Hypothalamus (tissue), 51 donors: ENCODE measurements around the gene BPIFA1.

Experiments
- DNase-seq, 51 donors: peaks; one replicate each; lab custom pipeline; 2025; lab: John Stamatoyannopoulos, UW

The BPIFA1 gene

DNA sequence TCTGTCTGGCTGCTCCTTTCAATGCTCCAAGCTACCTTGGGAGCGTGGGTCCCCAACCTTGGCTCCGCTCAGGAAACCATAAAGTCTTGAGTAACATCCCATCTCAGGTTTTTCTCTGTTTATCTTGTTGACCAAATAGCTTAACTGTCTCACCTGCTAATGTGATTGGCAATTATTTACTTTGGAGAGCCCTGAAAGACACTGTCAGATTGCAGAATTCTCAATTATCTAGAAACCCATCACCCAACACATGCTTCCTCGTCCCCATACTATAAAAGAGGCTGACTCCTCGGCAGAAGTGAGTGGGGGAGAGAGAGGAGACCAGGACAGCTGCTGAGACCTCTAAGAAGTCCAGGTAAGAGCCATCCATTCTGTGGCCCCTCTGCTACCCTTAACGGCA lies at the start of gene BPIFA1:
TSS of gene BPIFA1 (plus strand) at position 301 of the 400 bp plus-strand sequence. CDS start 1,716 bp downstream, outside the sequence.
- DNase-seq: no peak

DNA sequence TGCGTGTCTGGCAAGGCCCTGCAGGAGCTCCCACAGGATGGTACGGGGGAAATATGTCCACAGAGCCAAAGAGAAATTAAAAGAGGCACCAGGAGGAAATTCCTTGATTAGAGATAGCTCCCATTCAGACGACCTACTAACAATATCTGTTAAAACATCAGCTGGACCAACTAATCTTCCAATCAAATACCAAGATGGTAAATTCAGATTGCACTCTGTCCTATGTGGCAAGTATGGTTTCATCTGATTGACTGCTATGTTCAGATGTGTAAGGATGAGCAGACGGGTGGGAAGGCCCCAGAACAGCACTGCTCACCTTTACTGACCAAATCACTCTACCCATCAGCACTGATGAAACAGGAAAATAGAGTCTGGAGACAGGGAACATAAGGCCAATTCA lies 48.3 kb upstream of the BPIFA1 start:
- DNase-seq: no peak

DNA sequence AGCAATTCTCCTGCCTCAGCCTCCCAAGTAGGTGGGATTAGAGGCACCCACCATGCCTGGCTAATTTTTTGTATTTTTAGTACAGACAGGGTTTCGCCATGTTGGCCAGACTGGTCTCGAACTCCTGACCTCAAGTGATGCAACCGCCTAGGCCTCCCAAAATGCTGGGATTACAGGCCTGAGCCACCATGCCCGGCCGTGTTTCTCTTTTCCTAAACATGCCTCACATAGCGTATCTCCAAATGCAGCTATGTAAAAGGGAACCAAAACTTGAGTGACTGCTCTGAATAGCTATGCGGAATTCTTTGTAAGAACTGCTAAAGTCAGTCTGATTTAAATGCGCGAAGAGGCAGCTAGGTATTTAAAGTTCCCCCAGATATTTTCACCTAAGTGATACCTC lies 47.4 kb upstream of the BPIFA1 start:
- no peak for DNase-seq

DNA sequence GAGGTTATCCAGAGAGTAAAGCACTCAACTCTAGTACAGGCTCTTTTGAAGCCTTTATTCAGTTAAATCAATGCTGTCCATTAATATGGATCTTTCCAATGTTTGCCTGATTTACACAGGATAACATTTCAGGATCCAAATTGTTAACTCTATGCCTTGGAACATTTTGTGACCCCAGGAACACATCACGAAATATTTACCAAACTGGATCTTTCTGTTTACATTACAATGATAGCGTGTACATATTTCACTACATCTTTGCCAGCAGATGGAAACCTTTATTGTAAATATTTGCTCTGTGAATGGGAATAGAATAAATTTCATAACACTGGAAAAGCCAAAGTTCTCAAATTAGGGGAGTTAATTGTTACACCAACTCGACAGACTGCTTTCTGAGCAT lies 44.3 kb upstream of the BPIFA1 start:
- DNase-seq: no peak

DNA sequence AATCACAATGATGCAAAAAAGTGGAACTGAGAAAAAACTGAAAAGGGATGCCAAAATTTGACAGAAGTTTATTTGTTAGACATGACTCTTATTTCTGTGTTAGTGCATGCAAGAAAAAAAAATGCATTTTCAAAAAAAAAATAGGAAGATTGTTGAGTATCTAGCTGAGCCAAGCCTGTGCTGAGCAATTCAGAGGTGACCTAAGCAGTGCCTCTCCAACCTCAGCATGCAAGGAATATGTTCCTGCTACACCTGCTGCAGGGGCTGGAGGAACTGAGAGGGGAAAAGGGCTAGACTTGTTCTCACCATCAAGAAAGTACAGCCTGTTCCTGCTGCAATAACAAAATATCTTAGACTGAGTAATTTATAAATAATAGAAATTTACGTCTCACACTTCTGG lies 43.8 kb upstream of the BPIFA1 start:
- no peak for DNase-seq

DNA sequence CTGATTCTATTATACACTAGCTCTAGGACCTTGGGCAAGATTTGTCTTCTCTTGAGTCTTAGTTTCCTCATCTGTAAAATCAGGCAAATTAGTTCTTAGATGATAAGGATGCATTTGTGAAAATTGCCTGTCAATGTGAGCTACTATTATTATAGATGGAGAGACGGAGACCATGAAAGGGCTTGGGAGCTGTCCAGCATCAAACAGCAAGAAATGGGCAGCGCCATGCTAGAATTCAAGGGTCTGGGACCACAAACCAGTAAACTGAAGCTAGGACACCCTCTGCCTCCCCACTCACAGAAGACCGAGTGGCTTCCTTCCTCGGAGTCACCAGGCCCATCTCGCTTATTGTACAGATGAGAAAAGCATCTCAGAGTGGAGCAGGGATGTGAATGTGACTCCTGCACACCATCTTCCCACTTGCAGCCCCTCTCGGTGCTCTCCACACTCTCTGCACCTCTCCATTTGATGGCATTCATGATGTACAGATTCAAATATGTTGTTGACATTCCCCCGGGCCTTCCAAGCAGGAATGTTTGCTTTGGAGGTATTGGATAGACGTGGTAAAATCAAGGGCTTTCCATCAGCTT lies 42.8 kb upstream of the BPIFA1 start:
- no peak for DNase-seq

DNA sequence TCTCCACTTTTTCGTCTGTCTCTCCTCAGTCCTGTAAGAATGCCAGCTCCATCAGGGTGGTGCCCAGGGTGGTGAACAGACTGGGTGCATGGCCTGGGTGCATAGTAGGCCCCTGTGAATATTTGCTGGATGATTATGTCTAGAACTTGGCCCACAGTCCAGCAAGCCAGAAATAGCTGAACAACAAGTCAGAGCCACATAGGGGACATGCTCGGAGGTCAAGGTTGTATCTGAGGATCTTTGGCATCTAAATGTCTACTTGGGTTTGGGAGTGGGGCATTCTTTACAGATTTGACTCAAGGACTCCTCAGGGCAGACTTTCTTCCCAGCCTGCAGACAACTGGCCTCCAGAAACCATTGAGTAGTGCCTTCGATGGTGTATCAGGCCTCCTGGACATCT lies 36.8 kb upstream of the BPIFA1 start:
- DNase-seq: no peak

DNA sequence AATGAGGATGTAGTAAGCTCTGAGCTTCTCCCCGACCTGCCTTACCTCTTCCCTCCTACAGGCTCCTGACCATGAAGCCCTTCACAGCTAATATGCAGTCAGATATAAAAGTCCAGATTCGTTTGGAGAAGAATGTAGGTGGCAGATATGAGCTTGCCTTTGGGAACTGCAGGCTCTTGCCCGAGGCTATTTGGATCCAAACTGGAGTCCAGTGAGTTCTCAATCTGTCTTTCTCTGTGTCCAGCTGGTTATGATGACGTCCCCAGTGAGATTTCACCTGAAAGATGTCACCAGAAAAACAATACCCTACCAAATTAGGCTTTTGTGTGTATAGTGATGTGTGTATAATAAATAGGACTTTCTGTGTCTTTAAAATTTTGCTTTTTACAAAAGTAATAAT lies 33.3 kb upstream of the BPIFA1 start:
- no peak for DNase-seq

DNA sequence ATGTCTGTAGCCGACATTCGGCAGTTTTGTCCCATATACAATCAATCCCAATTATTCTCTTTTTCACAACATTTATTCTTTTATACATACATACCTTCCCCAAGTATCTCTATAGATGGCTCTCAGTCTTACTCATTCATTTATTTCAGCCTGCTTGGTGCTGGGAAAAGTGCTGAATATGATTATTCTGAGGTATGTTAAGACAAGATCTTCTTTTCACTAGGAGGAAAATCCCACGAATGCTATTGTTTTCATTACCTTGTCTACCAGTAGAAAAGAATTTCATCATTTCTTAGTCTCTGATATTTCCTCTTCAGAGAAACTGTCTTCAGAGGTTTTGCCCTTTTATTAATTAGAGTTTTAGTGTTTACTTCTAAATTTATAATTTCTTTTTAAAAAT lies 32.4 kb upstream of the BPIFA1 start:
- no peak for DNase-seq

DNA sequence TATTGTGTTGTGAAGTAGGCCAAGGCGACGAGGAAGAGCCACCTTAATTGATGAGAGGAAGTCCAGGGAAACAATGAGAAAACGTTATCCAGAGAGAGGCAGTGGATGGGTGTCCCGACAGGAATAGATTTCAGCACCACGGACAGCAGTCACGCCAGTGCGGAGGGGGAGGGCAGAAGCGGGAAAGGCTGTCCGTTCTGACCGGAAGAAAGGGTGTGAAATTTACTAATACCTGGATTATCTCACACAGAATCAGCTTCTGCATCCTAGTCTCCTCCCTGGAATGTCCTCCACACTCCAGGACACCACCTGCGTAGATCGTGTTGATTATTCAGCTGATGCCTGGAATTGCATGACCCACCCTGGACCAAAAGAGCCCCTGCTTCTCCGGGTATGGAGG lies 26.0 kb upstream of the BPIFA1 start:
- DNase-seq: peak in 41 of 51 donors; percentile 1 to 73 (median 18)

DNA sequence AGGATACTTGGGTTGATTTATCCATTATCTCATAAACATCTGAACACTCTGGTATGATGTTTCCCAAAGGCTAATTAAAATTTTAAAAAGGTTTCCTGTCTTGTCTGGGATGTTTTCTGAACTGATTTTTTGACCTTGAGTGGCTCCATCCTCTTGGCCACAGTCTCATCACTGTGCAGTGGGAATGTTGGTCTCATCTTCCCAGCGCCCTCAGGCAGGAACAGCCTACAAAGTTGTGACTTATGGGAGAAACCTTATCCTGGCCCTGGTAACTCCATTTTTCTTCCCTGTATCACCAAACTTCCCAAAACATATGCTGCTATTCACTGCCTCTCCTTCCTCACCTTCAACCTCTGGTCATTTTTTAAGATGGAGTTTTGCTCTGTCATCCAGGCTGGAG lies 25.4 kb upstream of the BPIFA1 start:
- DNase-seq: no peak

DNA sequence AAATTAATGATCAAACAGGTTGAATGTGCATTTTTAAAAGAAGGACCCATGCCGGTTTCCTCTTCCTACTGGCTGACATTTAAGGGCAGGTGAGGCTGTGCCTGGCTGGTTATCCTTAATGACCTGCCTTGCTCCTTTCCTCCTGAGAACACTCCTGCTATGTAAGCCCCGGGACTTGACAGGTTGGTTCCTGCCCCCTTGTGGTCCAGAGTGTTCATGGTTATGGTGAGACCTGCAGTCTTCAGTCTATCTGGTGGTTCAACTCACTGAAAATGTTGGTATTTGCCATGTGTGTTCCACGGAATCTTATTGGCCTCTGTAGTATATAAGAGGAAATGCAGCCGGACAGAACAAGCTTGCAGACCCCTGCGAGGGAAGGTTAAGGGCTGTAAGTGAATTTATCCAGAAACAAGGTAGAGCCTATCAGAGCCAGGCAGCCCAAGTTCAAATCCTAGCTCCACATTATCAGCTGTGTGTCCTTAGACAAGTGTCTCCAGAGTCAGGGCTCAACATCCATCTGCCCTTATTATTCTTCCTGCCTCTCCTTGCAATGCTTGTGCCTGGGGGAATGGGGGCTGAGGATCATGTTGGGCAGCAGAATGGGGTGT lies 23.9 kb upstream of the BPIFA1 start:
- DNase-seq: peak in 12 of 51 donors; percentile 1 to 18 (median 4)

DNA sequence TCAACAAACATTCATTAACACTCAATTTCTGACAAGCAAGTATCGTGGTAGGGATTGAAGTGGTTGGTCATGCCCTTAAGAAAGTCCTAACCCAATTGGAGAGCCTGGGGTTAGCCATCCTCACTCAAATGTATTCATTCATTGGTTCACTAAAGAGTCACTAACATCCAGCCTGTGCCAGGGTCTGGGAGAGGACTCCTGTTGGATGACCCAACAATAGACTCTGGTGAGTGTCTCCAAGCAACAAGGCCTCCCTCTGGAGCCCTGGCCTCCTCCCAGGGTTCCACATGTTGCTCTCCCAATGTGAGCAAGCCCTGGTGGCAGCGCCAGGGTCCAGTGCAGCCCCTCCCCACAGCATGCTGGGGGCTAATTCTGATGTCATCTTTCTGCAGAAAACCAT lies 18.7 kb upstream of the BPIFA1 start, which contains the start of gene BPIFA3:
TSS of gene BPIFA3 (plus strand) at position 301 of the 400 bp plus-strand sequence. CDS start 185 bp downstream, outside the sequence.
- no peak for DNase-seq

DNA sequence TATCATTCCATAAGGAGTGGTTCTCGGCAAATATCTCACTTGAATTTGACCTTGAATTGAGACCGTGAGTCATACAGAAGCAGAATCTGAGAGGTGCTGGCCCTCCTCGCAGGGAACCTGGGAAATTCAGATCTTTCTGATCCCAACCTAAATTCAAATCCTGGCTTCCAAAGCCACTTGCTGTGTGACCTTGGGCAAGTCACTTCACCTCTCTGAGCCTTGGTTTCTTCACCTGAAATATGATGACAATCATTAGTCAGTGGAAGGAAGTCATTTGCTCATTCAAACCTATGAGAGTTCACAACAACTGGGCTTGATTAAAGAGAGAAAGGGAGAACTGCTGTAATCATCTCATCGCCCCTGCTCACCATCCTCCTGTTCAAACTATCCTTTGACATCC lies 11.4 kb upstream of the BPIFA1 start:
- no peak for DNase-seq

DNA sequence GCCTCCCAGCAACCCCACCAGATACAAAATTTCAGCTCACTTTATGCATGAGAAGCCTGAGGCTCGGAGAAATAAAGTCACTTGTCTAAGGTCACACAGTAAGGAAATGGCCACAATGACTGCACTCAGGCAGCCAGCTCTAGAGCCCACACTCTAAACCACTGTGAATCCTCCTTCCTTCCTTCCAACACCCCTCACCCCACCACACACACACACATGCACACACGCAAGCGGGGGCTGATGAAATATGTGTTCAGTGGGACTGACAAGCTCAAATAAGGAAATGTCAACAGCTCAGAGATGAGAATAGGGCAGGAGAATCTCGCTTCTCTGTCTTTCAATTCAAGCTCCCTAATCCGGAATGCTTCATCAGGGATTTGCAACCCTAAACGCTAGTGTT lies 6.0 kb upstream of the BPIFA1 start:
- no peak for DNase-seq

DNA sequence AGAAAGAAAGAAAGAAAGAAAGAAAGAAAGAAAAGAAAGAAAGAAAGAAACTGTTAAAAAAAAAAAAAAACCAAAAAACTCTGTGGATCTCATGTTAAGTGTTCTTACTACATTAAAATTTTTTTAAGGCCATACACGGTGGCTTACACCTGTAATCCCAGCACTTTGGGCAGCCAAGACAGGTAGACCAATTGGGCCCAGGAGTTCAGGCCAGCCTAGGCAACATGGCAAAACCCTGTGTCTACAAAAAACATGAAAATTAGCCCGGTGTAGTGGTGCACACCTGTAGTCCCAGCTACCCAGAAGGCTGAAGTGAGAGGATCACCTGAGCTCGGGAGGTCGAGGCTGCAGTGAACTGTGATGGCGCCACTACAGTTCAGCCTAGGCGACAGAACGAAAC lies 4.6 kb upstream of the BPIFA1 start:
- no peak for DNase-seq

DNA sequence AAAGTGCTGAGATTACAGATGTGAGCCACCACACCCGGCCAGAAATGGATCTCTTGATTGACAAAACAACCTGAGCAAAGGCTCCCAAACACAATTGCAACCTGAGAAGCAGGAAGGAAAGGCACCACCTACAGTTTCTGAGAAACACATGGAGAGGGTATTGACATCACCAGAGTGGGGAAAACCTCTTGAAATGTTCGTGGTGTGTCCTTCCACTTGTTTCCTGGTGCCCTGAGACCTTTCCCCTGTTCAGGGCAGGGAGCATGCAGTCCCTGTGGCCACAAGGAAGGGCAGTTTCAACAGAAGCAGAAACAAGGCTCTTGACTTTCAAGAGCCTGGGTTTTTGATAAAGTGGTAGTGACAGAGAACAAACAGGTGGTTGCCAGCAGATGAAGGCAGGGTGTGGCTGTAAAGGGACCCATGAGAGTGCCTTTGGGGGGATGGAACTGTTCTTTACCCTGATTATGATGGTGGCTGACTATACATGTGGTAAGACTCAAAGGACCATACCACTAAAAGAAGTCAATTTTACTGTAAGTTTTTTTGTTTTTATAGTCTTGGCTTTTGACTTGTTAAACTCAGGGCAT lies 3.2 kb upstream of the BPIFA1 start:
- DNase-seq: no peak

DNA sequence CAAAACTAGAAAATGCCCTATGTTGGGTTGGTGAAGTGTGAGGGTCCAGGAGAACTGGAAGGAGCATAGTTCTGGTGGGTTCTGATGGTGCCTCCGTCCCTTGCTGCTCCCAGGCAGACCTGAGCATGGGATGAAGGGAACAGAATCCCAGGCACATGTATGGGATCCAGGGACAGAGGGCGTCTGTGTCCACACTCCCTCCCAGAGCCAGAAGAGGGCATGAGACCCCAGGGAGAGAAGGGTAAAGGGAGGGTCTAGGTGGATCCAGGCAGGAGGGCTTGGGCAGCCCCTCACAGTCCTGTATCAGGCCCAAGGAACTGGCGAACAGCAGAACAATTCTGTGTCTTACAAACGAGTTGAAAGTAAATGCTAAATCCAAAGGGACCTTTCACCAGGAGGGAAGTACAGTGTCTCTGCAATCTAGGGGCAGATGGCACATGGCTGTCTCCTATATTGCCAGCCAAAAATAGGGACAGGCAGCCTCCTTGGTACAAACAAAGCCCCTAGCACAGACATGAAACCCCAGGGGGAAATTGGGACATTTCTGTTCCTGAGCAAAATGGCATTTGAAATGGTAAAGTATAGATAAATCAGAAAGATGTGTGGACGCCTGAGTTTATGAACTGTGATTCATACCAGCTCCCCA lies 2.5 kb upstream of the BPIFA1 start:
- DNase-seq: peak in 2 of 51 donors; percentile 0 to 18

DNA sequence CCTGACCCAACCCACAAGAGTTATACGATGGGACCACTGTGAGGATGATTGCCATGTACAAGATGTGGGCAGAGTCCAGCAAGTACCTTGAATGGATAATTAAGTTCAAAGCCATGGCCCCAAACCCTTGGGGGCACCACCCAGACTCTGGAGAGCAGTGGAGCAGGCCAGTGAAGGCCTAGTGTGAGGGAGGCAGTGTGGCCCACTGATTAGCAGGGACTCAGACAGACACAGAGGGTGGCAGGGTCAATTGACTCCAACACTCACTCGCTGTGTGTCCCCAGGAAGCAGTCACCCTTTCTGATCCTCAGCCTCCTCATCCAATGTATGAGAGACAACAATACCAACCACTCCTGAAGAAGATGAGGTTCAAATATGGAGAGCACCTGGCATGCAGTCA lies 1.7 kb upstream of the BPIFA1 start:
- DNase-seq: no peak

DNA sequence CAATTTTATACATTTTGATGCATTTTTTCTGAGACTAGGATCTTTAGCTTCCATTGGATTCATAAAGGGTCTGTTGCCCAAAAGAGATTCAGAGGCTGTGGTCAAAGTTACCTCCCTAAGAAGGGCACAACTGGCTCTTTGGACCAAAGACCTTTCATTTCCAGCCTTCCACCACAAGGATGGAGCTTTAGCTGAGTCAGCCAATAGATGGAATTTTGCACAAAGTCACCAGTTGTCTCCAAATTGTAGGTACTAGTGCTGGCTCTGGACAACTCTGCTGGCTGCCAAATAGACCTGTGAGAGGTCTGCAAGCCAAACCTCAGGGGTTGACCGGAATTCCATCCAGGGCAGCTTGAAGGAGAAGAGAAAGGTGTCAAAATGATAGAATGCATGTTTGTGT lies 555 bp downstream of the BPIFA1 start:
- no peak for DNase-seq

DNA sequence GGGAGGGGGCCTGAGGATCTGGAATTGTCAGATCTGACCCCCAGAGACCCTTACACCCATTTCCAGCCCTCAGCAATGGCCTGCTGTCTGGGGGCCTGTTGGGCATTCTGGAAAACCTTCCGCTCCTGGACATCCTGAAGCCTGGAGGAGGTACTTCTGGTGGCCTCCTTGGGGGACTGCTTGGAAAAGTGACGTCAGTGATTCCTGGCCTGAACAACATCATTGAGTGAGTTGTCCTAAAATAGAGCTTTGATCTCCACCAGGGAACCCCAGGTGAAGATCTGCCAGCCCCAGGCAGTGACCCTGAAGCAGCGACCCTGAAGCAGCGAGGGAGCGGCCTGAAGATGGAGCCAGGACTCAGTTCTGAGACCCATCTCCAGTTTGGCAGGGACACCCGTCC lies 2.2 kb downstream of the BPIFA1 start:
- DNase-seq: no peak

DNA sequence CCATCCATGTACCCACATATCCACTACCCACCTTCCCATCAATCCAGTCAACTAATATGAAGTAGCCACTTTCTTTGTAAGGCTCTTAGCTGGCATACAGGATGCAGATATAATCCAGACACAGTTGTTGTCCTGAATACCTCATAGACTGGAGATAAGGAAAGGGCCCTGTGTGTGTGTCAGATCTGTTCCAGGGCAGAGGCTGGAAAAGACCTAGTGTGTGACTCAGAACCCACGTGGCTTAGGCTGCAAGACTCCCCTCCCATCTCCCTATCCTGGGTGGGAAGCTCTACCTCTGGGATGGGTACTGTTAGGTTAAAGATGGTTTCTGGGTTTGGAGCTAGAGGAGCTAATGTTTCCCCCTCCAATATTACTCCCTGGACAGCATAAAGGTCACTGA lies 3.6 kb downstream of the BPIFA1 start:
- no peak for DNase-seq
